ENCODE results near the gene TKTL2.

TKTL2 gene

GRCh38 chr4:163440040-163440439 lies 33.5 kb downstream of the TKTL2 start:
- no peak for DNase-seq
